HCT116 (cell line): ENCODE data around the gene TENM4. TPM values are rescaled to one million over a fixed set of nuclear protein-coding genes. Genes with fewer than 3 reads are reported as not detected.

Experiments used
- ATAC-seq: fragments of 200-7000 bp; cut with Tn5 transposase; 2 replicates; pipeline ENCODE4 v1.9.1; 2020; ENCODE audit warnings: mild to moderate bottlenecking, moderate library complexity
- BruUV-seq: library from RNA; stranded (reverse); fragments of 400-500 nt; replicated peaks from 2 replicates; lab custom pipeline; 2021; lab: Mats Ljungman, UMichigan
- CTCF ChIA-PET: fragments of 300-600 bp; sonication (Branson Sonifier 250); formaldehyde crosslinking; loops from one replicate; lab custom pipeline; 2021; ENCODE audit warnings: antibody characterized with exemption; lab: Charles Lee
- POLR2A ChIA-PET: fragments of 300-600, 350-600 bp; sonication (Branson Sonifier 250); formaldehyde crosslinking; loops from one replicate; lab custom pipeline; 2021; ENCODE audit warnings: antibody characterized with exemption; lab: Charles Lee
- RAD21 ChIA-PET, 2 experiments: fragments of 300-600 bp; sonication (Branson Sonifier 250); formaldehyde crosslinking; loops; one replicate each; lab custom pipeline; 2023; ENCODE audit warnings: low total read pairs in 2 of 2; ENCODE audit not compliant: uncharacterized antibody in 2 of 2, unreplicated experiment in 2 of 2, low non-redundant PET in 1 of 2; lab: Charles Lee
- DNase-seq: peaks from one replicate; pipeline ENCODE4 v3.0.0-alpha.2; 2010; ENCODE audit warnings: low read depth, low spot score
- H2AFZ ChIP-seq: fragments of 200-600 bp; shearing (Covaris generic), sonication (generic); 2 replicates; pipeline ENCODE4 v1.6.1; 2017; ENCODE audit warnings: low read depth, mixed run types, mixed read lengths, antibody characterized with exemption, low read length; ENCODE audit not compliant: poor library complexity, severe bottlenecking
- H3K27ac ChIP-seq: 2 replicates; pipeline ENCODE4 v1.5.1; 2012; ENCODE audit warnings: low read depth, low read length
- H3K27me3 ChIP-seq: fragments of 200-600 bp; sonication (generic); 2 replicates; pipeline ENCODE4 v1.6.1; 2016; ENCODE audit warnings: mixed run types, low read length, mixed read lengths; ENCODE audit not compliant: insufficient read depth
- H3K36me3 ChIP-seq, 2 experiments: fragments of 200-500 bp in 1 of 2; fragments of 200-600 bp in 1 of 2; sonication (Bioruptor generic) in 1 of 2; sonication (generic) in 1 of 2; 2 replicates each; pipeline versions ENCODE4 v1.5.1 to v1.6.1; 2014 to 2016; ENCODE audit warnings: low read length in 2 of 2, inconsistent platforms in 1 of 2, mixed read lengths in 1 of 2, mixed run types in 1 of 2; ENCODE audit not compliant: insufficient read depth in 2 of 2, control insufficient read depth in 1 of 2
- H3K4me1 ChIP-seq, 2 experiments: fragments of 200-600 bp in 1 of 2; sonication (generic) in 1 of 2; 2 replicates each; pipeline versions ENCODE4 v1.5.1 to v1.6.1; 2012 to 2017; ENCODE audit warnings: low read length in 2 of 2, inconsistent platforms in 1 of 2, mild to moderate bottlenecking in 1 of 2, mixed read lengths in 1 of 2, mixed run types in 1 of 2, moderate library complexity in 1 of 2; ENCODE audit not compliant: insufficient read depth in 2 of 2, control insufficient read depth in 1 of 2
- H3K4me2 ChIP-seq: fragments of 200-600 bp; sonication (generic); 2 replicates; pipeline ENCODE4 v1.6.1; 2017; ENCODE audit warnings: mixed run types, low read length, mixed read lengths
- H3K4me3 ChIP-seq, 2 experiments: fragments of 200-600 bp in 1 of 2; sonication (generic) in 1 of 2; replicated peaks in 1 of 2; 2 replicates each; pipeline ENCODE4 v1.5.1; 2011 to 2016; ENCODE audit warnings: low read length in 2 of 2, control low read depth in 1 of 2, low read depth in 1 of 2, mild to moderate bottlenecking in 1 of 2, mixed read lengths in 1 of 2, mixed run types in 1 of 2
- H3K79me2 ChIP-seq: fragments of 200-600 bp; sonication (generic); 2 replicates; pipeline ENCODE4 v1.6.1; 2017; ENCODE audit warnings: mild to moderate bottlenecking, mixed run types, low read length, moderate library complexity, mixed read lengths; ENCODE audit not compliant: insufficient read depth
- H3K9ac ChIP-seq: fragments of 200-600 bp; sonication (generic); 2 replicates; pipeline ENCODE4 v1.6.1; 2016; ENCODE audit warnings: low read length, mixed read lengths
- H3K9me2 ChIP-seq: fragments of 200-600 bp; sonication (generic), shearing (Covaris generic); 2 replicates; pipeline ENCODE4 v1.6.1; 2017; ENCODE audit warnings: mixed run types, mild to moderate bottlenecking, moderate library complexity; ENCODE audit not compliant: insufficient read depth
- H3K9me3 ChIP-seq, 2 experiments: fragments of 200-500 bp in 1 of 2; fragments of 200-600 bp in 1 of 2; sonication (Bioruptor generic) in 1 of 2; sonication (generic) in 1 of 2; 2 replicates each; pipeline ENCODE4 v1.6.1; 2014 to 2017; ENCODE audit warnings: low read length in 2 of 2, mixed read lengths in 2 of 2, inconsistent platforms in 1 of 2, low read depth in 1 of 2, mild to moderate bottlenecking in 1 of 2, mixed run types in 1 of 2, moderate library complexity in 1 of 2; ENCODE audit not compliant: control insufficient read depth in 1 of 2, insufficient read depth in 1 of 2
- H4K20me1 ChIP-seq: fragments of 200-600 bp; sonication (generic), shearing (Covaris generic); 2 replicates; pipeline ENCODE4 v1.6.1; 2017; ENCODE audit warnings: mixed run types, mild to moderate bottlenecking, moderate library complexity; ENCODE audit not compliant: insufficient read depth
- CBX3 ChIP-seq: IDR thresholded peaks from 2 replicates; pipeline ENCODE4 v1.6.1; 2012; ENCODE audit warnings: low read depth
- EGR1 ChIP-seq: IDR thresholded peaks from 2 replicates; pipeline ENCODE4 v1.6.1; 2012; ENCODE audit warnings: low read depth
- ELF1 ChIP-seq: IDR thresholded peaks from 2 replicates; pipeline ENCODE4 v1.6.1; 2012; ENCODE audit warnings: low read depth, borderline replicate concordance
- EZH2 ChIP-seq: fragments of 200-600 bp; sonication (generic); IDR thresholded peaks from 2 replicates; pipeline ENCODE4 v1.6.1; 2017; ENCODE audit warnings: antibody characterized with exemption, mixed run types
- EZH2phosphoT487 ChIP-seq: fragments of 200-600 bp; IDR thresholded peaks from 2 replicates; pipeline ENCODE4 v1.6.1; 2018; ENCODE audit warnings: antibody characterized with exemption, borderline replicate concordance
- JUND ChIP-seq: IDR thresholded peaks from 2 replicates; pipeline ENCODE4 v1.6.1; 2012
- POLR2A ChIP-seq: IDR thresholded peaks from 2 replicates; pipeline ENCODE4 v1.7.0; 2011; ENCODE audit warnings: borderline replicate concordance; ENCODE audit not compliant: insufficient read depth, insufficient read length; ENCODE audit errors: extremely low read depth
- RAD21 ChIP-seq: IDR thresholded peaks from 2 replicates; pipeline ENCODE4 v1.6.1; 2012; ENCODE audit warnings: low read depth, mild to moderate bottlenecking
- SIN3A ChIP-seq: IDR thresholded peaks from 2 replicates; pipeline ENCODE4 v1.6.1; 2012; ENCODE audit warnings: low read depth
- SP1 ChIP-seq: IDR thresholded peaks from 2 replicates; pipeline ENCODE4 v1.6.1; 2012; ENCODE audit warnings: low read depth
- SRF ChIP-seq: IDR thresholded peaks from 2 replicates; pipeline ENCODE4 v1.6.1; 2012; ENCODE audit warnings: low read depth
- TCF7L2 ChIP-seq: IDR thresholded peaks from 2 replicates; pipeline ENCODE4 v1.7.0; 2011; ENCODE audit warnings: borderline replicate concordance, inconsistent platforms; ENCODE audit not compliant: insufficient read depth, insufficient read length; ENCODE audit errors: extremely low read depth
- YY1 ChIP-seq: IDR thresholded peaks from 2 replicates; pipeline ENCODE4 v1.6.1; 2011; ENCODE audit warnings: low read length, low read depth, moderate library complexity, mild to moderate bottlenecking; ENCODE audit not compliant: insufficient replicate concordance; ENCODE audit errors: extremely low read depth
- ZFX ChIP-seq: fragments of 450-650 bp; IDR thresholded peaks from 2 replicates; pipeline ENCODE4 v1.6.1; 2017
- ZNF274 ChIP-seq: fragments of 200-500 bp; sonication (Bioruptor generic); IDR thresholded peaks from 2 replicates; pipeline ENCODE4 v1.6.1; 2014; ENCODE audit warnings: mild to moderate bottlenecking, low read depth, low read length, inconsistent platforms
- intact Hi-C: fragments of 100-400 bp; cut with micrococcal nuclease; formaldehyde crosslinking; loops from 2 replicates; pipeline ENCODE4 v1.10.0; 2022
- total RNA-seq: library from RNA; stranded (reverse); gene quantifications from one replicate; pipeline ENCODE4 v1.2.1, GENCODE V29; 2021; ENCODE audit not compliant: unreplicated experiment
- TF ChIP-seq, protein P1 (sequence below), 3 experiments: fragments of 200-600 bp in 1 of 3; sonication (generic) in 1 of 3; IDR thresholded peaks in 2 of 3; conservative IDR thresholded peaks in 1 of 3; 2 replicates each; pipeline ENCODE4 v1.5.1; 2012 to 2017; ENCODE audit warnings: low read depth in 2 of 3, low read length in 2 of 3, antibody characterized with exemption in 1 of 3, borderline replicate concordance in 1 of 3, control low read depth in 1 of 3, mild to moderate bottlenecking in 1 of 3, mixed read lengths in 1 of 3, mixed run types in 1 of 3, moderate library complexity in 1 of 3; ENCODE audit not compliant: insufficient read depth in 1 of 3
- TF ChIP-seq, protein P2 (sequence below): IDR thresholded peaks from 2 replicates; pipeline ENCODE4 v1.6.1; 2011; ENCODE audit warnings: mild to moderate bottlenecking, low read length, moderate library complexity; ENCODE audit not compliant: insufficient replicate concordance; ENCODE audit errors: extremely low read depth
- TF ChIP-seq, protein P3 (sequence below): IDR thresholded peaks from 2 replicates; pipeline ENCODE4 v1.6.1; 2012
- TF ChIP-seq, protein P4 (sequence below): IDR thresholded peaks from 2 replicates; pipeline ENCODE4 v1.6.1; 2012

Gene TENM4
- total RNA-seq, 1 experiment from 2014 or later, result 0.05 TPM

DNA sequence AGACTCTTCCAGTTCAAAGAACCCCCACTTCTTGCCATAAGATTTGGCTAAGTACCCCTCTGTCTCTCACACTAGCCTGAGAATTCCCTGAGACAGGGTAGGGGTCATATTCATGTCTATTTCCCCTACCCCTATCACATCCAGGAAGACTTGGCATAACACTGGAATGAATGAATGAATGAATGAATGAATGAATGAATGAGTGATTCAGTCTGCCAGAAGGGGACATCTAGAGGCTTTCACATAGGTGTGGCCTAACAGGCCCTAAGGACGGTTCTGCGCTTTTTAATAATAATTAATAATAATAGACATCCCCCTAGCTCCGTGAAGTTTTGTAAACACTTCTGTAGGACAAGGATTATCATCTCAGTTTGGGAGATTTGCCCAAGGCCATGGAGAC lies 415.7 kb downstream of the TENM4 start:
- TF ChIP-seq EGR1, result no peak
- no peak for TF ChIP-seq SIN3A
- TF ChIP-seq POLR2A, result no peak
- TF ChIP-seq, protein P1, sequence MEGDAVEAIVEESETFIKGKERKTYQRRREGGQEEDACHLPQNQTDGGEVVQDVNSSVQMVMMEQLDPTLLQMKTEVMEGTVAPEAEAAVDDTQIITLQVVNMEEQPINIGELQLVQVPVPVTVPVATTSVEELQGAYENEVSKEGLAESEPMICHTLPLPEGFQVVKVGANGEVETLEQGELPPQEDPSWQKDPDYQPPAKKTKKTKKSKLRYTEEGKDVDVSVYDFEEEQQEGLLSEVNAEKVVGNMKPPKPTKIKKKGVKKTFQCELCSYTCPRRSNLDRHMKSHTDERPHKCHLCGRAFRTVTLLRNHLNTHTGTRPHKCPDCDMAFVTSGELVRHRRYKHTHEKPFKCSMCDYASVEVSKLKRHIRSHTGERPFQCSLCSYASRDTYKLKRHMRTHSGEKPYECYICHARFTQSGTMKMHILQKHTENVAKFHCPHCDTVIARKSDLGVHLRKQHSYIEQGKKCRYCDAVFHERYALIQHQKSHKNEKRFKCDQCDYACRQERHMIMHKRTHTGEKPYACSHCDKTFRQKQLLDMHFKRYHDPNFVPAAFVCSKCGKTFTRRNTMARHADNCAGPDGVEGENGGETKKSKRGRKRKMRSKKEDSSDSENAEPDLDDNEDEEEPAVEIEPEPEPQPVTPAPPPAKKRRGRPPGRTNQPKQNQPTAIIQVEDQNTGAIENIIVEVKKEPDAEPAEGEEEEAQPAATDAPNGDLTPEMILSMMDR (IDR thresholded peaks at IDR 0.05 in 2 of 3, conservative IDR thresholded peaks at IDR 0.05 in 1 of 3; ENCODE audit: borderline replicate concordance in 1 of 3, insufficient read depth in 1 of 3, low read depth in 2 of 3, low read length in 2 of 3), result no peak
- TF ChIP-seq, protein P2, sequence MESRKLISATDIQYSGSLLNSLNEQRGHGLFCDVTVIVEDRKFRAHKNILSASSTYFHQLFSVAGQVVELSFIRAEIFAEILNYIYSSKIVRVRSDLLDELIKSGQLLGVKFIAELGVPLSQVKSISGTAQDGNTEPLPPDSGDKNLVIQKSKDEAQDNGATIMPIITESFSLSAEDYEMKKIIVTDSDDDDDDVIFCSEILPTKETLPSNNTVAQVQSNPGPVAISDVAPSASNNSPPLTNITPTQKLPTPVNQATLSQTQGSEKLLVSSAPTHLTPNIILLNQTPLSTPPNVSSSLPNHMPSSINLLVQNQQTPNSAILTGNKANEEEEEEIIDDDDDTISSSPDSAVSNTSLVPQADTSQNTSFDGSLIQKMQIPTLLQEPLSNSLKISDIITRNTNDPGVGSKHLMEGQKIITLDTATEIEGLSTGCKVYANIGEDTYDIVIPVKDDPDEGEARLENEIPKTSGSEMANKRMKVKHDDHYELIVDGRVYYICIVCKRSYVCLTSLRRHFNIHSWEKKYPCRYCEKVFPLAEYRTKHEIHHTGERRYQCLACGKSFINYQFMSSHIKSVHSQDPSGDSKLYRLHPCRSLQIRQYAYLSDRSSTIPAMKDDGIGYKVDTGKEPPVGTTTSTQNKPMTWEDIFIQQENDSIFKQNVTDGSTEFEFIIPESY, result no peak
- TF ChIP-seq TCF7L2, result no peak
- no peak for TF ChIP-seq ZNF274
- TF ChIP-seq CBX3, result no peak
- no peak for TF ChIP-seq ELF1
- TF ChIP-seq, protein P3, sequence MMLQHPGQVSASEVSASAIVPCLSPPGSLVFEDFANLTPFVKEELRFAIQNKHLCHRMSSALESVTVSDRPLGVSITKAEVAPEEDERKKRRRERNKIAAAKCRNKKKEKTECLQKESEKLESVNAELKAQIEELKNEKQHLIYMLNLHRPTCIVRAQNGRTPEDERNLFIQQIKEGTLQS, result no peak
- TF ChIP-seq, protein P4, sequence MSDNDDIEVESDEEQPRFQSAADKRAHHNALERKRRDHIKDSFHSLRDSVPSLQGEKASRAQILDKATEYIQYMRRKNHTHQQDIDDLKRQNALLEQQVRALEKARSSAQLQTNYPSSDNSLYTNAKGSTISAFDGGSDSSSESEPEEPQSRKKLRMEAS, result no peak
- TF ChIP-seq JUND, result no peak
- no peak for TF ChIP-seq EZH2
- TF ChIP-seq YY1, result no peak
- TF ChIP-seq ZFX, result no peak
- no peak for TF ChIP-seq RAD21
- no peak for TF ChIP-seq SRF
- TF ChIP-seq EZH2phosphoT487, result no peak
- TF ChIP-seq SP1, result no peak
- TF ChIP-seq, all 23 proteins: peak for 0
- intact Hi-C loops, result no loop called here
- no peak for ATAC-seq
- POLR2A ChIA-PET, result no interaction called here
- H4K20me1 ChIP-seq, result no peaks in the 10 kb centered on the region
- no peaks in the 10 kb centered on the region for H3K36me3 ChIP-seq
- H3K9ac ChIP-seq, result no peak overlapping the region
- CTCF ChIA-PET, result no interaction called here
- peaks cover 48% of the 10 kb centered on the region for H3K27me3 ChIP-seq
- no peaks in the 10 kb centered on the region for H3K9me3 ChIP-seq
- H3K9me2 ChIP-seq, result no peaks in the 10 kb centered on the region
- no peak for DNase-seq
- H3K4me3 ChIP-seq, result no peak overlapping the region
- BruUV-seq, result no TSS peak
- no peak overlapping the region for H3K27ac ChIP-seq
- no peak overlapping the region for H2AFZ ChIP-seq
- H3K79me2 ChIP-seq, result no peaks in the 10 kb centered on the region
- no peaks in the 10 kb centered on the region for H3K4me1 ChIP-seq
- RAD21 ChIA-PET, result no interaction called here
- H3K4me2 ChIP-seq, result no peak overlapping the region
